ENCODE measurements around the gene CARD10. TPM values are rescaled to one million over a fixed set of nuclear protein-coding genes. Genes with fewer than 3 reads are reported as not detected.

The CARD10 gene
- polyA plus RNA-seq, 1 donor (not counting 4 experiments of a cell fraction or from before 2014, with no cell fraction given): 32.2 TPM

DNA sequence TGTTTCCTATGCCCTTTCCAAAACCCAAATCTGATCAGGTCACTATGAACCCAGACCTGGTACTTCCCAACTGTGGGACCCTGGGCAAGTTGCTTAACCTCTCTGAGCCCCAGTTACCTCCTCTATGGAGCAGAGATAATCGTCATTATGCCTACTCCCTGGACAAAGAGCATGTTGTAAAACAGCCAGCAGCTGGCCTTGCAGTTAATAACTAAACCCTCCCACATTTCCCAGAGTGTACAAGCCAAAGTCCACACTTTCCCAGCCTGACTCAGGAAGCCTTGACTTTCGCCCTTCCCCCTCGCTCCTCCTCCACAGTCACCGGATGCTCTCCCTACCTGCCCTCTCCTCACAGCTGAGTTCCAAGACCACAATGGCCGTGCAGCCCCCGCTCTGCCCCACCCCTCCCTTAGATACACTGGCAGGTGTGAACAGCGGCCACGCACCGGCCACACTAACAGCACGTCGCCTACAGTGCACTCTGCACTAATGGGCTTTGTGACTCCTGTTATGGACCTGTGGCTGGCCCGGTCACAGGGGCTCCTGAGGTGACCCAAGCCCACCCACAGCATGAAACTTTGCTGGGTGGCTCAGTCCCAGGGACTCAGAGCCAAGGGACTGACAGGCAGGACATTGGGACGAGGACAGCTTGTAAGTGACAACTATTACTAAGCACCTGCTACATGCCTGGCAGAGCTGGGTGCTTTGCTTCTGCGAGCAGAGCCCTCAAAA, 17.4 kb downstream of the CARD10 start:
- dilution Hi-C loops (cut with MboI; ENCODE audit: extremely low pct_ligation_motif_present, low sequenced_read_pairs): no loop called here
- no peak for TF ChIP-seq EZH2 (IDR thresholded peaks at IDR 0.05; ENCODE audit: low read length)
- TF ChIP-seq, protein P1, sequence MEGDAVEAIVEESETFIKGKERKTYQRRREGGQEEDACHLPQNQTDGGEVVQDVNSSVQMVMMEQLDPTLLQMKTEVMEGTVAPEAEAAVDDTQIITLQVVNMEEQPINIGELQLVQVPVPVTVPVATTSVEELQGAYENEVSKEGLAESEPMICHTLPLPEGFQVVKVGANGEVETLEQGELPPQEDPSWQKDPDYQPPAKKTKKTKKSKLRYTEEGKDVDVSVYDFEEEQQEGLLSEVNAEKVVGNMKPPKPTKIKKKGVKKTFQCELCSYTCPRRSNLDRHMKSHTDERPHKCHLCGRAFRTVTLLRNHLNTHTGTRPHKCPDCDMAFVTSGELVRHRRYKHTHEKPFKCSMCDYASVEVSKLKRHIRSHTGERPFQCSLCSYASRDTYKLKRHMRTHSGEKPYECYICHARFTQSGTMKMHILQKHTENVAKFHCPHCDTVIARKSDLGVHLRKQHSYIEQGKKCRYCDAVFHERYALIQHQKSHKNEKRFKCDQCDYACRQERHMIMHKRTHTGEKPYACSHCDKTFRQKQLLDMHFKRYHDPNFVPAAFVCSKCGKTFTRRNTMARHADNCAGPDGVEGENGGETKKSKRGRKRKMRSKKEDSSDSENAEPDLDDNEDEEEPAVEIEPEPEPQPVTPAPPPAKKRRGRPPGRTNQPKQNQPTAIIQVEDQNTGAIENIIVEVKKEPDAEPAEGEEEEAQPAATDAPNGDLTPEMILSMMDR (optimal IDR thresholded peaks at IDR 0.05 in 1 of 3, IDR thresholded peaks at IDR 0.05 in 1 of 3, conservative IDR thresholded peaks at IDR 0.05 in 1 of 3; ENCODE audit: extremely low read depth in 1 of 3, insufficient read depth in 2 of 3, low read length in 3 of 3): no peak
- DNase-seq (ENCODE audit: low read depth, low spot score): no peak
- H3K4me1 ChIP-seq (ENCODE audit: control insufficient read depth, extremely low read depth, insufficient read depth, low read length): peaks cover 31% of the 10 kb centered on the region
- H3K9ac ChIP-seq (ENCODE audit: control insufficient read depth, extremely low read depth, insufficient read depth, low read length): no peak overlapping the region
- H4K20me1 ChIP-seq (ENCODE audit: control insufficient read depth, extremely low read depth, insufficient read depth, low read length): peaks cover 33% of the 10 kb centered on the region
- no peak overlapping the region for H3K4me3 ChIP-seq (ENCODE audit: control insufficient read depth in 2 of 3, extremely low read depth in 1 of 3, insufficient read depth in 2 of 3, low read depth in 1 of 3, low read length in 3 of 3)
- H3K79me2 ChIP-seq (ENCODE audit: control insufficient read depth, insufficient read depth, low read length): peaks cover 79% of the 10 kb centered on the region
- no peak overlapping the region for H2AFZ ChIP-seq (ENCODE audit: control insufficient read depth, low read length)
- no peak overlapping the region for H3K4me2 ChIP-seq (ENCODE audit: control insufficient read depth, extremely low read depth, insufficient read depth, low read depth, low read length)
- peaks cover 60 to 85% of the 10 kb centered on the region in 2 experiments for H3K36me3 ChIP-seq (ENCODE audit: control insufficient read depth in 2 of 2, extremely low read depth in 1 of 2, insufficient read depth in 2 of 2, low read length in 2 of 2)
- H3K9me3 ChIP-seq (ENCODE audit: control insufficient read depth, low read depth, low read length): no peaks in the 10 kb centered on the region
- FAIRE-seq: no peak
- no peak overlapping the region for H3K27ac ChIP-seq (ENCODE audit: control insufficient read depth, insufficient read depth, low read length)
- peaks cover 3% of the 10 kb centered on the region for H3K9me1 ChIP-seq (ENCODE audit: control insufficient read depth, extremely low read depth, insufficient read depth, low read length)
- H3K27me3 ChIP-seq (ENCODE audit: control insufficient read depth, extremely low read depth, insufficient read depth, low read length): no peaks in the 10 kb centered on the region

DNA sequence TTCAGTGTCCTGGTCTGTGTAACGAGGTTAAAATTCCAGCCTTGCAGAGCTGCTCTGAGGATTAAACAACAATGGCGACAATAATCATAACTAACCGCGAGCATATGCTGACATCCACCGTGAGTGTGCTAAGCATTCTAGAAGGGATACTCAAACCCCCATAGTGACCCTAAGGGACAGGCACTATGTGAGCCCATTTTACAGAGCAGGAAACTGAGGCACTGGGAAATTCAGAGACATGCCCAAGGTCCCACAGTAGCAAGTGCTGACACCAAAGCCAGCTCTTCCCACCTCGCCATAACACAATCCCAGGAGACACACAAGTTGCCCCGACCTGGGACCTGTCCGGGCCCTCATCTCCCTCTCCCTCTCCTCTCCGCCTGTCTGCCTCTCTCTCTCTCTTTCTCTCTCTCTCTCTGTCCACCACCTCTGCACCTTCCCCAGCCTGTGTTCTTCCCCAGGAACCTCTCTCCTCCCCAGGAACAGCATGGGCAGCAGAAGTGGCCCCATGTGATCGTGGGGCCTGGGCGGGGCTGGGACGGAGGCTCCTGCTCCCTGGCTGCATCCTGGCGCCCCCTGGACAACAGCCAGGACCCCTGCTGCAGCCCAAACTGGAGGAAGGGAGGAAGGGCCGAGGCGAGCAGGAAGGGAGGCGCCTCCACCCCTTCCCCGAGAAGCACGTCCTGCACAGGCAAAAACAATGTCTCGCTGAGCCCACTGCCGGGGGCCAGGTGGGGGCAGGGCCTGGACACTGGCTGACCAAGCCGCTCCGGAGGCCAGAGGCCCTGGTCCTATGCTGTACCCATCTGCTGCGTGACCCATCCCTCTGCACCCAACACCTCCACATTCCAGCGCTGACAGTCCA, 18.2 kb downstream of the CARD10 start:
- H3K9me1 ChIP-seq (ENCODE audit: control insufficient read depth, extremely low read depth, insufficient read depth, low read length): peaks cover 6% of the 10 kb centered on the region
- H3K4me2 ChIP-seq (ENCODE audit: control insufficient read depth, extremely low read depth, insufficient read depth, low read depth, low read length): no peak overlapping the region
- no peak overlapping the region for H2AFZ ChIP-seq (ENCODE audit: control insufficient read depth, low read length)
- no peak overlapping the region for H3K27ac ChIP-seq (ENCODE audit: control insufficient read depth, insufficient read depth, low read length)
- H3K9me3 ChIP-seq (ENCODE audit: control insufficient read depth, low read depth, low read length): no peaks in the 10 kb centered on the region
- no peaks in the 10 kb centered on the region for H3K27me3 ChIP-seq (ENCODE audit: control insufficient read depth, extremely low read depth, insufficient read depth, low read length)
- peaks cover 78% of the 10 kb centered on the region for H3K79me2 ChIP-seq (ENCODE audit: control insufficient read depth, insufficient read depth, low read length)
- H3K36me3 ChIP-seq (ENCODE audit: control insufficient read depth in 2 of 2, extremely low read depth in 1 of 2, insufficient read depth in 2 of 2, low read length in 2 of 2): peaks cover 62 to 84% of the 10 kb centered on the region in 2 experiments
- H3K4me3 ChIP-seq (ENCODE audit: control insufficient read depth in 2 of 3, extremely low read depth in 1 of 3, insufficient read depth in 2 of 3, low read depth in 1 of 3, low read length in 3 of 3): no peak overlapping the region
- peaks cover 35% of the 10 kb centered on the region for H3K4me1 ChIP-seq (ENCODE audit: control insufficient read depth, extremely low read depth, insufficient read depth, low read length)
- H3K9ac ChIP-seq (ENCODE audit: control insufficient read depth, extremely low read depth, insufficient read depth, low read length): no peak overlapping the region
- dilution Hi-C loops (cut with MboI; ENCODE audit: extremely low pct_ligation_motif_present, low sequenced_read_pairs): no loop called here
- DNase-seq (ENCODE audit: low read depth, low spot score): no peak
- no peak for TF ChIP-seq EZH2 (IDR thresholded peaks at IDR 0.05; ENCODE audit: low read length)
- TF ChIP-seq, protein P1 (optimal IDR thresholded peaks at IDR 0.05 in 1 of 3, IDR thresholded peaks at IDR 0.05 in 1 of 3, conservative IDR thresholded peaks at IDR 0.05 in 1 of 3; ENCODE audit: extremely low read depth in 1 of 3, insufficient read depth in 2 of 3, low read length in 3 of 3): no peak
- FAIRE-seq: no peak
- H4K20me1 ChIP-seq (ENCODE audit: control insufficient read depth, extremely low read depth, insufficient read depth, low read length): peaks cover 33% of the 10 kb centered on the region

Data from keratinocyte (primary cell).